Keratinocyte (primary cell): ENCODE data around the gene FER1L5. TPM values are rescaled to one million over a fixed set of nuclear protein-coding genes. Genes with fewer than 3 reads are reported as not detected.
"Not testable (repeated sequence)": the region's sequence is repeated elsewhere in the genome, so short reads cannot be mapped to it uniquely, and the experiment has no call there.

Experiments
- DNase-seq: peaks from one replicate; pipeline ENCODE4 v3.0.0-alpha.2; 2011; ENCODE audit warnings: low read depth, missing footprints, low spot score
- FAIRE-seq: peaks from 2 replicates; lab custom pipeline; 2011; peaks lifted over from hg19 to GRCh38; lab: Jason Lieb, UNC
- H2AFZ ChIP-seq: 2 replicates; pipeline ENCODE4 v1.6.0; 2012; ENCODE audit warnings: low read length, control low read depth, inconsistent platforms; ENCODE audit not compliant: control insufficient read depth
- H3K27ac ChIP-seq: 2 replicates; pipeline ENCODE4 v1.5.1; 2011; ENCODE audit warnings: low read length; ENCODE audit not compliant: control insufficient read depth, insufficient read depth
- H3K27me3 ChIP-seq: 3 replicates; pipeline ENCODE4 v1.6.0; 2011; ENCODE audit warnings: low read length; ENCODE audit not compliant: control insufficient read depth, insufficient read depth; ENCODE audit errors: extremely low read depth
- H3K36me3 ChIP-seq, 2 experiments: 2 replicates in 1 of 2; 3 replicates in 1 of 2; pipeline ENCODE4 v1.5.1; 2011; ENCODE audit warnings: low read length in 2 of 2, mild to moderate bottlenecking in 1 of 2; ENCODE audit not compliant: control insufficient read depth in 2 of 2, insufficient read depth in 2 of 2; ENCODE audit errors: extremely low read depth in 1 of 2
- H3K4me1 ChIP-seq: 3 replicates; pipeline ENCODE4 v1.5.1; 2011; ENCODE audit warnings: low read length; ENCODE audit not compliant: control insufficient read depth, insufficient read depth; ENCODE audit errors: extremely low read depth
- H3K4me2 ChIP-seq: 3 replicates; pipeline ENCODE4 v1.6.0; 2011; ENCODE audit warnings: low read depth, low read length; ENCODE audit not compliant: control insufficient read depth, insufficient read depth; ENCODE audit errors: extremely low read depth
- H3K4me3 ChIP-seq, 3 experiments: fragments of 200-600 bp in 1 of 3; sonication (generic) in 1 of 3; 2 replicates in 2 of 3; 3 replicates in 1 of 3; pipeline ENCODE4 v1.5.1; 2011 to 2016; ENCODE audit warnings: low read length in 3 of 3, mild to moderate bottlenecking in 3 of 3, control low read depth in 2 of 3, inconsistent platforms in 1 of 3, low read depth in 1 of 3, mixed read lengths in 1 of 3, mixed run types in 1 of 3, moderate library complexity in 1 of 3; ENCODE audit not compliant: control insufficient read depth in 2 of 3, insufficient read depth in 2 of 3; ENCODE audit errors: extremely low read depth in 1 of 3
- H3K79me2 ChIP-seq: 2 replicates; pipeline ENCODE4 v1.6.0; 2012; ENCODE audit warnings: low read length; ENCODE audit not compliant: control insufficient read depth, insufficient read depth
- H3K9ac ChIP-seq: 3 replicates; pipeline ENCODE4 v1.6.0; 2011; ENCODE audit warnings: low read length; ENCODE audit not compliant: control insufficient read depth, insufficient read depth; ENCODE audit errors: extremely low read depth
- H3K9me1 ChIP-seq: 3 replicates; pipeline ENCODE4 v1.6.0; 2011; ENCODE audit warnings: low read length; ENCODE audit not compliant: control insufficient read depth, insufficient read depth; ENCODE audit errors: extremely low read depth
- H3K9me3 ChIP-seq: 2 replicates; pipeline ENCODE4 v1.5.1; 2012; ENCODE audit warnings: low read depth, low read length; ENCODE audit not compliant: control insufficient read depth
- H4K20me1 ChIP-seq: 3 replicates; pipeline ENCODE4 v1.6.0; 2011; ENCODE audit warnings: low read length; ENCODE audit not compliant: control insufficient read depth, insufficient read depth; ENCODE audit errors: extremely low read depth
- CTCF ChIP-seq, 3 experiments: IDR thresholded peaks in 1 of 3; conservative IDR thresholded peaks in 1 of 3; optimal IDR thresholded peaks in 1 of 3; 2 replicates in 2 of 3; 3 replicates in 1 of 3; pipeline versions ENCODE3 to v1.5.1; 2011; ENCODE audit warnings: low read length in 3 of 3, mild to moderate bottlenecking in 3 of 3, moderate library complexity in 2 of 3, control low read depth in 1 of 3, inconsistent platforms in 1 of 3; ENCODE audit not compliant: insufficient read depth in 2 of 3; ENCODE audit errors: extremely low read depth in 1 of 3
- EZH2 ChIP-seq: IDR thresholded peaks from one replicate; pipeline ENCODE4 v1.6.1; 2012; ENCODE audit warnings: inconsistent platforms, mild to moderate bottlenecking, low read length, moderate library complexity
- dilution Hi-C: fragments of 300-500 bp; cut with MboI; formaldehyde crosslinking; loops from one replicate; pipeline ENCODE4 v1.7.0; 2020; ENCODE audit warnings: low sequenced_read_pairs; ENCODE audit not compliant: extremely low pct_ligation_motif_present
- polyA plus RNA-seq, 5 experiments: library from polyadenylated mRNA; depleted of rRNA in 3 of 5; stranded (reverse) in 3 of 5; stranded (forward) in 1 of 5; unstranded in 1 of 5; fragments of >200 nt; gene quantifications; 1 replicate in 1 of 5; 2 replicates in 3 of 5; 3 replicates in 1 of 5; pipeline versions ENCODE4 v1.2.1 to v1.2.3, GENCODE V29; 2011 to 2012; ENCODE audit warnings: missing spikeins in 2 of 5, low read depth in 1 of 5, low replicate concordance in 1 of 5

The FER1L5 gene
- polyA plus RNA-seq, 1 donor (not counting 4 experiments of a cell fraction or from before 2014, with no cell fraction given) = 0.01 TPM

- H3K27ac ChIP-seq = no peak overlapping the region
- DNase-seq (no peak), FAIRE-seq (no peak)
- no peak overlapping the region for H3K9ac ChIP-seq
- H3K27me3 ChIP-seq = no peaks in the 10 kb centered on the region
- no peaks in the 10 kb centered on the region for H3K9me3 ChIP-seq
- no peak overlapping the region for H2AFZ ChIP-seq
- H3K4me2 ChIP-seq = no peak overlapping the region
- no peaks in the 10 kb centered on the region for H3K4me1 ChIP-seq
- TF ChIP-seq EZH2 (no peak), CTCF (optimal IDR thresholded peaks at IDR 0.05 in 1 of 3, IDR thresholded peaks at IDR 0.05 in 1 of 3, conservative IDR thresholded peaks at IDR 0.05 in 1 of 3; ENCODE audit: extremely low read depth in 1 of 3, insufficient read depth in 2 of 3, low read length in 3 of 3) (no peak)
- no peak overlapping the region for H3K4me3 ChIP-seq
- no peaks in the 10 kb centered on the region for H3K36me3 ChIP-seq
- no peaks in the 10 kb centered on the region for H3K9me1 ChIP-seq
- no peaks in the 10 kb centered on the region for H3K79me2 ChIP-seq
- no peaks in the 10 kb centered on the region for H4K20me1 ChIP-seq
- dilution Hi-C loops = no loop called here
These were observed 6.8 kb downstream of the FER1L5 start for GRCh38 chr2:96649342-96649741.

- no peak overlapping the region for H3K9ac ChIP-seq
- no peaks in the 10 kb centered on the region for H3K79me2 ChIP-seq
- H3K27ac ChIP-seq = no peak overlapping the region
- H3K9me3 ChIP-seq = no peaks in the 10 kb centered on the region
- no peak overlapping the region for H2AFZ ChIP-seq
- H4K20me1 ChIP-seq = no peaks in the 10 kb centered on the region
- FAIRE-seq = no peak
- H3K4me3 ChIP-seq = no peak overlapping the region
- H3K4me1 ChIP-seq = no peaks in the 10 kb centered on the region
- no peak for DNase-seq
- H3K27me3 ChIP-seq = no peaks in the 10 kb centered on the region
- H3K4me2 ChIP-seq = no peak overlapping the region
- TF ChIP-seq CTCF (optimal IDR thresholded peaks at IDR 0.05 in 1 of 3, IDR thresholded peaks at IDR 0.05 in 1 of 3, conservative IDR thresholded peaks at IDR 0.05 in 1 of 3; ENCODE audit: extremely low read depth in 1 of 3, insufficient read depth in 2 of 3, low read length in 3 of 3) = no peak
- TF ChIP-seq EZH2 = no peak
- H3K36me3 ChIP-seq = no peaks in the 10 kb centered on the region
- dilution Hi-C loops = no loop called here
- H3K9me1 ChIP-seq = no peaks in the 10 kb centered on the region
These were observed 9.2 kb downstream of the FER1L5 start for GRCh38 chr2:96651793-96652192.

GRCh38 chr2:96654791-96655190 lies 12.2 kb downstream of the FER1L5 start:
- H3K9me3 ChIP-seq, H3K4me2 ChIP-seq, H4K20me1 ChIP-seq, H3K9ac ChIP-seq, H3K79me2 ChIP-seq, H2AFZ ChIP-seq, H3K36me3 ChIP-seq, FAIRE-seq, dilution Hi-C loops, H3K27ac ChIP-seq, H3K9me1 ChIP-seq, DNase-seq, H3K4me1 ChIP-seq, H3K27me3 ChIP-seq, H3K4me3 ChIP-seq: not testable (repeated sequence)
